Measurements from ENCODE around the gene LRBA.
A peak's percentile ranks its signal among the peaks of the same experiment; 100 is the strongest.
"Not testable (repeated sequence)": the region's sequence is repeated elsewhere in the genome, so short reads cannot be mapped to it uniquely, and the experiment has no call there.

Gene LRBA

DNA sequence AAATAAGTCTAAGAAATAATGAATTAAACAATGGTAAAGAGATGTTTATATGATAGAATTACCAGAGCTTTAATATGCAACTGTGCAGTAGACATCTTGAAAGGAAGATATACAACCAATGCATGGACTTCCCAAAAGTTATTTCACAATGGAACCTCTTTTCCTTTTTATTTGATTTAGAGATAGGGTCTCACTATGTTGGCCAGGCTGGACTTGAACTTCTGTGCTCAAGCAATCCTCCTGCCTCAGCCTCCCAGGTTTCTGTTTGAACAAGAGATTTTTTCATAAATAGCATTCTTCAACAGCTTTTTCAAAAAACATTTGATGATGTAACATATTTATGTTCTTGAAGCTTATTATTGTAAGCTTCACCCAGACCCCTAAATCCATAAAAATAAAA, 72.0 kb downstream of the LRBA start:
- no peak for DNase-seq (ENCODE audit: low spot score)

DNA sequence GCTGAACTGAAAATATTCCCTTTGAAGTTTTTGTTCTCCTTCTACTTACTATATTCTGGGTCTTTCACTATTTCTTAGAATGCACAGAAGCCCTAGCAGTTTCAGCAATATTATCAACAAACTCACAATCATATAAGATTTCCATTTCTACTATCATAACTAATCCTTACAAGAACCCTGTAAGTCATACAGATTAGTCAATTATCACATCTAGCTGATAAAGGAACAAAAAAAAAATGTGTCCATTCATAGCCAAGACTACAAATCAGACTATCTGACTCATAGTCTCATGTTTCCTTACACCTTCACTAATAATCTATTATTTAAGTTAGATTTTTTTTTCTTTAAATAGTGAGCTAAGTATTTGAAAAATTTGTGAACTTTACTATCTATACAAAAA, 72.5 kb downstream of the LRBA start:
- no peak for DNase-seq (ENCODE audit: low spot score)

DNA sequence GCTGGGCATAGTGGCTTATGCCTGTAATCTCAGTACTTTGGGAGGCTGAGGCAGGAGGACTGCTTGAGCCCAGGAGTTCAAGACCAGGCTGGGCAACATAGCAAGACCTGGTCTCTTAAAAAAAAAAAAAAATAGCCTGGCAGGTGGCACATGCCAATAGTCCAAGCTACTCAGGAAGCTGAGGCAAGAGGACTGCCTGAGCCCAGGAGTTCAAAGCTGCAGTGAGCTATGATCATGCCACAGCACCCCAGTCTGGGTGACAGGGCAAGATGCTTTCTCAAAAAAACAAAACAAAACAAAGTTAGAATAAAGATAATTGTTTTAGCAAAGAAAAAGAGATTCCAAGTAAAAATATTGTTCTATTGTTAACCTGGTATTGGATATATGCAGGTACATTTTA, 75.0 kb downstream of the LRBA start:
- no peak for DNase-seq (ENCODE audit: low spot score)

DNA sequence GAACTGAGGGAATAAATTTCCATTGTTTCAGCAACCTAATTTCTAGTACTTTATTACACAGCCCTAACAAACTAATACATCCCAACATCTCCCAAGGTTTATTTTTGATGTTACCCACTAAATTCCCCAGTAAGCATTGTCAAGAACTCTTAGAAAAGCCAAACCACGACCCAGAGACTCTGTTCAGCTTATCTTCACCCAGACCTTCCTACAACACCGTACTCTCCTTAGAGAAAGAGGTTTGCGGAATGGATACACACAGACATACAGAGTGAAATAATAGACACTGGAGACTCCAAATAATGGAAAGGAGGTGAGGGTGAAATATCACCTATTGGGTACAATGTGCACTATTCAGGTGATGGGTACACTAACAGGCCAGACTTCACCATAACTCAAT, 75.6 kb downstream of the LRBA start:
- no peak for DNase-seq (ENCODE audit: low spot score)

DNA sequence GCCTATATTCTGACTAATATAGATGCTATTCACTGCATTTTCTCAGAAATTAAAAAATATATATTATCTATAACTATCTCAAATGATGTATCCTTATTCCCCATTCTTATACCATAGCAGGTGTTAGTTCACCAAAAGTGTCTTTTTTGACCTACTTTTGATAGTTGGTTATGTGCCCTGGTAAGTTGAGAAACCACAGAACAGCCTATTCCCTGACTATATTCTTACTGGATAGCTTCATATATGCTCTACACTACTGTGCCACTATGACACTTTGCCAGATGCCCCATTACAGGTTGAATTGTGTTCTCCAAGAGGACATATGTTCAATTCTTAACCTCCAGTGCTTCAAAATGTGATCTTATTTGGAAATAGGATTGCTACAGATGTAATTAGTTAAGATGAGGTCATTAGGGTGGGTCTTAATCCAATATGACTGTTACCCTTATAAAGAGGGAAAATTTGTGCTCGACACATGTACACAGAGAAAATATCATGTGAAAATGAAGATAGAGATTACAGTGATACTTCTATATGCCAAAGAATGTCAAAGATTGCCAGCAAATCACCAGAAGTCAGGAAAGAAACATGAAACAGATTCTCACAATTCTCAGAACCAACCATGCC, 76.1 kb downstream of the LRBA start:
- no peak for DNase-seq (ENCODE audit: low spot score)

DNA sequence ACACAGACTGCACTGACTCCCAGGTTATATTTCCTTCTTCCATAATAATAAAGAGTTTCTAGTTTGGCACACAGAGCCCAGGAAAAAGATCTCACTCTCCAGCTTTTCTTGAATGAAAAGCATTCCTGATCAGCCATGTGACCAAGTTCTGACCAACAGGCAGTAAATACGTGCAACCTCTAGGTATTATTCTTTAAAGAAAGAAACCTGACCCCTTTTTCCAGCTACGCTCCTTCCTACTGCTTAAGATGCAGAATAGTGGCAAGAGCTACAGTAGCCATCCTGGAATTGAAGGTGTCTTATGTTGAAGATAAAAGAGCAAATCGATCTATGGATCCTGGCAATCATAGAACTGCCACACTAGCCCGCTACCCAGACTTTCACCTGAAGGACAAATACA, 76.7 kb downstream of the LRBA start:
- no peak for DNase-seq (ENCODE audit: low spot score)

DNA sequence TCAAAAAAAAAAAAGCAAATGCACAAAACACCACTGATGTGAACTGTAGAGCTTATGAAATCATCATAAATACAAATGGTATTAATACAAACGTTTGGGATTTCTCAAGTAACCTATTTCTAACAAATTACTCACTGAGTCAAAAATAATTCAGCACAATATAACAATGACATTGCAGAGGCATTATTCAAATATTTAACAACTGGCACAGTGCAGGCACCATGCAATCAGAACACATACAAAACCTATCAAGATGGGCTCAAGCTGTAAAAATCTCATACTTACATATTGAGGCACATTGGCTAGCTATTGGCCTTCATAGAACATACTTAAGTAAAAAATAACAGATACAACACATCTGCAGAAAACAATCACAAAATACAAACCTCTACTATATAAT, 81.1 kb downstream of the LRBA start:
- no peak for DNase-seq (ENCODE audit: low spot score)

DNA sequence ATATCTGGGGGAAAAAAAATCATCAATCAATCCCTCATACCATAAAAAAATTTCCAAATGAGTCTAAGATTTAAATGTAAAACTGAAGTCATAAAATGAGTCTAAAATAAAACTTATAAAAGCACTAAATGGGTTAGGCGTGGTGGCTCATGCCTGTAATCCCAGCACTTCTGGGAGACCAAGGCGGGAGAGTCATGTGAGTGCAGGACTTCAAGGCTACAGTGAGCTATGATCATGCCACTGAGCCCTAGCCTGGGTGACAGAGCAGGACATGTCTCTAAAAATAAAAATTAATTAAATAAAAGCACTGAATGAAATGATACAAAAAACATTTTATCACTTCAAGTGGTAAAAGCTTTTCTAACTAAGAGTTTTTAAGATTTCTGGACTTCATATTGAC, 83.3 kb downstream of the LRBA start:
- DNase-seq (ENCODE audit: low spot score), result no peak

DNA sequence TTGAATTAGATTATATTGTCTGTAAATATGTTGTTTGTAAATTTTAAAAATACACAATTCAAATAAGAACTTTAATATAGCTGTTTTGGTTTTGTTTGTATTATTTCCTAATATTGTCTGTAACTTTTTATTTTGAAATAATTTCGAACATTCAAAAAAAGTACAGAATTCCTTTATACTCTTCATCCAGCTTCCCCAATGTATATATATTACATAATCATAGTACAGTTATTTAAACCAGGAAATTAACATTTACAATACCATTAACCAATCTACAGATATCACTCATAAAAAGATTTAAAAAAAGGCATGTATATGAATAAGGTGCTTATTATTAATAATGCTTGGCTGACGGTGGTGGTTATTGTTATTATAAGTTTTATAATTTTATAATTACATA, 84.1 kb downstream of the LRBA start:
- no peak for DNase-seq (ENCODE audit: low spot score)

DNA sequence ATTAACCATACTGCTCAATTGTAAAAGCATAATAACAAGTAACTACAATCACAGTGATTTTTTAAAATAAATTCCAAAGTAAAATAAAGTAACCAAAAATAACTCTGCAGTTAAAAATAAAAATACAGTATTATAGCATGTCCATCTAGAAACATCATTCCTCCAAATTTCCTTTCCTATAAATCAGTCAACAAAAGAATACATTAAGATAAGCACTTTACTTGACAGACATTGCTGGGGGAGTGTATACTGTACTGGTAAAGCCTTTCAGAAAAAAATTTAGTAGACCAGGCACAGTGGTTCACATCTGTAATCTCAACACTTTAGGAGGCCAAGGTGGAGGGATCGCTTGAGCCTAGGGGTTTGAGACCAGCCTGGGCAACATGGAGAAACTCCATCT, 91.1 kb downstream of the LRBA start:
- DNase-seq (ENCODE audit: low spot score), result no peak

DNA sequence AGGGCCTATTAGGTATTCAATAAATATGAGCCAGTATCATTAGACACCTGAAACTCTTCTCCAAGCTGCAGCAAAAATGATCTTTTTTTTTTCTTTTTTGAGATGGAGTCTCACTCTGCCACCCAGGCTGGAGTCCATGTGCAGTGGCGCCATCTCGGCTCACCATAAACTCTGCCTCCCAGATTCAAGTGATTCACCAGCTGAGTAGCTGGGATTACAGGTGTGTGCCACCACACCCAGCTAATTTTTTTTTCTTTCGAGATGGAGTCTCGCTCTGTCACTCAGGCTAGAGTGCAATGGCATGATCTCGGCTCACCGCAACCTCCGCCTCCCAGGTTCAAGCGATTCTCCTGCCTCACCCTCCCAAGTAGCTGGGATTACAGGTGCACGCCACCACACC, 93.6 kb downstream of the LRBA start:
- not testable (repeated sequence) for DNase-seq (ENCODE audit: low spot score)

DNA sequence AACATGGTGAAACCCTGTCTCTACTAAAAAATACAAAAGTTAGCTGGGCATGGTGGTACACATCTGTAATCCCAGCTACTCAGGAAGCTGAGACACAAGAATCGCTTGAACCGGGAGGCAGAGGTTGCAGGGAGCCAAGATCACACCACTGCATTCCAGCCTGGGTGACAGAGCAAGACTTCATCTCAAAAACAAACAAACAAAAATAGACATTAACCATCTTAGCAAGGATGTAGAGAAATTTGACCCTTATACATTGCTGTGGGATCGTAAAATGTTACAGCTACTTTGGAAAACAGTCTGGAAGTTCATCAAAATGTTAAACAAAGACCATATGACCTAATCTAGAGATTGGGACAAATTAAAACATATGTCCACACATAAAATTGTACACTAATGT, 96.5 kb downstream of the LRBA start:
- not testable (repeated sequence) for DNase-seq (ENCODE audit: low spot score)

DNA sequence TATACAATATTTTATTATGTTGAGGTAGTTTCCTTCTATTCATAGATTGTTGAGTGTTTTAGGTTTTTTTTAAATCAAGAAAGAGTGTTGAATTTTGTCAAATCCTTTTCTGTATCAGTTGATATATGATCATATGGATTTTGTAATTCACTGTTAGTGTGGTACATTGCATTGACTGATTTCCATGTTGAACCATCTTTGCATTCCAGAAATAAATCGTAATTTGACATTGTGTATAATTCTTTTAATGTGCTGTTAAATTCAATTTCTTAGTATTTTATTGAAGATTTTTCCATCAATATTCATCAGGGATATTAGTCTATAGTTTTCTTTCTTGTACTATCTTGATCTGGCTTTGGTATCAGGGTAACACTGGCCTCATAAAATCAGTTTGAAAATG, 103.8 kb downstream of the LRBA start:
- DNase-seq (ENCODE audit: low spot score), result no peak

DNA sequence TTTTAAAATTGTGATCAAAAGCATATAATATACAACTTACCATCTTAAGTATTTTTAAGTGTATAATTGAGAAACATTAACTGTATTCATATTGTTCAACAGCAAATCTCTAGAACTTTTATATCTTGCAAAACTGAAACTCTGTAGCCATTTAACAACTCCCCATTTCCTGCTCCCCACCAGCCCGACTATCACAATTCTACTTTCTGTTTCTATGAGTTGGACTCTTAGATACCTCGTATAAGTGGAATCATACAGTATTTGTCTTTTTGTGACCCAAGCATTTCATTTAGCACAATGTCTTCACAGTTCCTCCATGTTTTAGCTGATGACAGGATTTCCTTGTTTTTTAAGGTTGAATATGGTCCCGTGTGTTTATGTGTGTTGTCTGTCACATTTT, 106.0 kb downstream of the LRBA start:
- DNase-seq (ENCODE audit: low spot score), result no peak

DNA sequence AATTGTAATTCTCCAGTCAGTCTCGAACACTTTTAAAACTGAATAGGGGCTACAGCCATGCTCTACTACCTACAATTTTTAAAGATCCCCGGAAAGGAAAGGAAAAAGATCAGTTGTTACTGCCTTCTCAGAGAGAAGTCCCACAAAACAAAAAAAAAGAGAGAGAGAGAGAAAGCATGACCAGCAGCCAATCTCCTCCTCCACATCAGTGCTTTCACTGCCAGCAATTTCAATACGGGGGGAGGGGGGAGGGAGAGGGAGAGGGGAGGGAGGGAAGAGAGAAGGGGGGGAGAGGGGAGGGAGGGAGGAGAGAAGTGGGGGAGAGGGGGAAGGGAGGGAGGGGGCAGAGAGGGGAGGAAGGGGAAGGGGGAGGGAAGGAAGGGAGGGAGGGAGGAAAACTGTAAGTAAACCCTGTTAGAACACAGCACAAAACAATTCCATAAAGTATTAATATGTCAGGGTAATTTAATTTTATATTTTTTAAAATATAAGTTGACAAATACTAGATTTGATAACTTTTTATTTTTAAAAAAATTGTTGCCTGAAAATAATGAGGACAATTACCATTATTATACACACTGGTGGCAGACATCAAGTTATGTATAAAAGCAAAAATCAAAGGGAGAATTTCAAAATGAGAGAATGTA, 108.0 kb downstream of the LRBA start:
- DNase-seq (ENCODE audit: low spot score), result peak; percentile 65

DNA sequence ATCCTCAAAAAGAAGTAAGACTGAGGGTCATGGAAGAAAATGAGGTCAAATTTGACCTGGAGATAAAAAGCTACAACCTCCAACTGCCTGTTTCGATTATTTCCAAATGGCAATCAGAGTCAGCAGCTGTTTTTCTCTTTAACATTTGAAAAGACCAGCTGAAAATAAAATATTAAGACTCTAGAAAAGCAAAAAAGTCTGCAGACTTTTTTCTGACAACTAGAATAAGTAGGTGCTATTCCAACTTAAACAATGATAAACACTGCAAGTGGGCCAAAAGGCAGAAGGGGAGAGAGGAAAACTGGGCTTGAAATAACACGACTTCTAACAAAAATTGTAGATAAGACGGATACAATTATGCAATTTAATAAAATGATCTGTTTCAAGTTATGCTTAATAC, 110.4 kb downstream of the LRBA start:
- DNase-seq (ENCODE audit: low spot score), result no peak

DNA sequence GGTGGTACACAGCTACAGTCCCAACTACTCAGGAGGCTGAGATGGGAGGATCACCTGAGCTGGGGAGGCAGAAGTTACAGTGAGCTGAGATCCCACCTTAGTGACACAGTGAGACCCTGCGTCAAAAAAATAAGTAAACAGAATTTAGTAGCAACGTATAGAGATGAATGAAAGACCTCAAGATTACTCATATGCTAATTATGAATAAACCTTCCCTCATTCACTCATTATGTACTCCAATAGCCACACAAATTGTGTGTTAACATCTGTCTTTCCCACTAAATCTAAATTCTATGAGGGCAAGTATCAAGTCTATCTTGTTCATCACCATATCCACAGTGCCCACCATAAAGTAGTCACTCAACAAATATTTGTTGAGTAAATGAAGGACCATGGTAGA, 111.5 kb downstream of the LRBA start:
- DNase-seq (ENCODE audit: low spot score), result no peak

DNA sequence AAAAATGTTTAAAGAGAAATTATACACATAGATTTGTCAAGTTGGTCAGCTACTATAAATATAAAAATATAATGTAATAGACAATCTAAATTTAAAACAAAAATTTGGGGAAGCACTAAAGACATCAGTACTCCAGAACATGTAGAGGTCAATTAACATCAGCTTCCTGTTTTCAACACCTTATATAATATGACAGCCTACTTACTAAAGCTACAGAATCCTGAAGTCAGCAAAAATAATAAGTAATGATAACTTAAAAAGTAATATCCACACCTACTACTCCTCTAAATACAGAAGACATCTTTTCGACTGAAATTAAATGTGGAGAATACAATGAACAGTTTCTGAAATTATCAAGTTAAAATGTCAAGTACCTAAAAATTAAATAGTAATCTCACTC, 118.6 kb downstream of the LRBA start:
- DNase-seq (ENCODE audit: low spot score), result no peak

DNA sequence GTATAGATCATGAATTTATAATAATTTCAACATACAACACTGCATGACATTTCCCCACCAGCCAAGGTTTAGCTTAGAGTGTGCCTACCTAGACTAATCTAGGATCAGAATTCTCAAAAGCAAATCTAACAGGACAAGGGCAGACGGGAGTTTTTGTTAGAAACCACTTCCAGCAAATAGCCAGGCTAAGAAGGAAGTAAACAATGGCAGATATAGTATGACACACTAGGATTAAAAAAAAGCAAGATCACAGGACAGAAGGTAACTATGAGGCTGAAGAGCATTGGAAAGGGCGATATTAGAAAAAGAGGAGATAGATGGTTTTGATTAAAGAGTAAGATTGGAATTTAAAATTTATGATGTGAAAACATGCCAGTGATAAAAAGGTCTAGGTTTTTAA, 124.8 kb downstream of the LRBA start:
- no peak for DNase-seq (ENCODE audit: low spot score)

DNA sequence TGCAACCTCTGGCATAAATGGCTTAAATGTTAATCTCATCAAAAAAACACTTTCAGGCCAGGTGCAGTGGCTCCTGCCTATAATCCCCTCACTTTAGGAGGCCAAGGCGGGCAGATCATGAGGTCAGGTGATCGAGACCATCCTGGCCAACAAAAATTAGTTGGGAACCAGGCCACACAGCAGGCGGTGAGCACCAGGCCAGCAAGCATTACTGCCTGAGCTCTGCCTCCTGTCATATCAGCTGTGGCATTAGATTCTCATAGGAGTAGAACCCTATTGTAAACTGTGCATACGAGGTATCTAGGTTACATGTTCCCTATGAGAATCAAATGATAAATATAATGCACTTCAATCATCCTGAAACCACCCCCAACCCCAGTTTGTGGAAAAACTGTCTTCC, 125.8 kb downstream of the LRBA start:
- no peak for DNase-seq (ENCODE audit: low spot score)

DNA sequence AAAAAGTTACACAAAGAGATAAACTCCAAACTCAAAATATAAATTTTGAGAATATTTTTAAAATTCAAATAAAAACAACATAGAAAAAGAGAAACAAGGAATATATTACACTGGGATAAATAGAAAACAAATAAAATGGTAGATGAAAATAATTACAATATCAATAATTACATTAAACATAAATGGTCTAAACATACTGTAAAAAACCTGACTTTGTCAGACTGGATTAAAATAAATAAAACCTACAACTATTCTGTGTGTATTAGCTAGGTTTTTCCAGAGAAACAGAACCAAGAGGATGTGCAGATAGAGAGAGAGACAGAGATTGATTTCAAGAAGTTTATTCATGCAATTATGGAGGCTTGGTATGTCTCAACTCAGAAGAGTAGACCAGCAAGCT, 126.5 kb downstream of the LRBA start:
- DNase-seq (ENCODE audit: low spot score), result no peak

DNA sequence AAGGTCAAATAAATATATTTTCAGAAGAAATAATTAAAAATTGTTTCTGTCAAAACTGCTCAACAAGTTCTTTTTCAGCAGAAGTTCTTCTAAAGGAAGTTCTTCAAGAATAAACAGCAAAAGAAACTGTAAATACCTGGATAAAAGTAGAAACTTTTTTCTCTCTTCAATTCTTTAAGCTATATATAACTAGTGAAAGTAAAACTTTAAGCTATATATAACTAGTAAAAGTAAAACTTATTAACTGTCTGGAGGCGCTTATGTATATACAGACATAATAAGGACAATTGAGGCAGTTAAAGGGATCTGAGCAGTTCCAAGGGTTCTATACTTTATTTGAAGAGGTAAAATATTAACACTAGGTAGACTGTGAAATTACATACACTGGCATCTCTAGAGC, 126.9 kb downstream of the LRBA start:
- no peak for DNase-seq (ENCODE audit: low spot score)

DNA sequence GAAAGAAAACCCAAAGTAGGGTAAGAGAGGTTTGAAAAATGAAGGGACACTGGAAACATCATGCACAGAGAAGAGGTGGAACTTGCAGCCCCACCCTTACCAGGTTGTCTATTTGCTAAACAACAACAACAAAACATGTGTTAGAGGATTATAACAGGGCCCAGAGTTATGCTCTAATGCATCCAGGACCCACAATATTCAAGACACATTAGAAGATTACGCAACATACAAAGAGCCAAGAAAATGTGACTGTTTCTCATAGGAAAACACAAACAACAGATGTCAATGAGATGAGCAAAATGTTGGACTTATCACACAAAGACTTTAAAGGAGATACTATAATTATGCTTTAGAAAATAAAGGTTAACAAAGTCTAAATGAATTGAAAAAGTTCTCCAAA, 128.5 kb downstream of the LRBA start:
- no peak for DNase-seq (ENCODE audit: low spot score)

DNA sequence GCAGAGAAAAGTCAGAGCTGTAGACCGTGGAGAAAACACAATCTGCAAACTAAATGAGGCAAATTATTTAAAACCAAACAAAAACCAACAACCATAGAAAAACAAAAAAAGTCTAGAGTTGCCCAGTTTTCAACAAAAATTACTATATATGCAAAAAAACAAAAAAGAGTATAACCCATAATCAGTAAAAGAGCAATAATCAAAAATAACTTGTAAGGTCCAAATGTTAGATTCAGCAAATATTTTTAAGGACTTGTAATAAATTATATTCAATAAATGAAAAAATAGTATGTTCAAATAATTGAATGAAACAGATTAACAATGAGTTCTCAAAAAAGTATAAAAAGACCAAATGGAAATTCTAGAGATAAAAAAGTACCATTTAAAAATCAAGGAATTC, 130.5 kb downstream of the LRBA start:
- no peak for DNase-seq (ENCODE audit: low spot score)
